T47D (cell line): ENCODE data around the gene NHLH1.
"Not testable (repeated sequence)": the region's sequence is repeated elsewhere in the genome, so short reads cannot be mapped to it uniquely, and the experiment has no call there.

Experiments used
- DNase-seq, 2 experiments: peaks; one replicate each; pipeline versions ENCODE4 v3.0.0 to v3.0.0-alpha.2; 2011 to 2012; ENCODE audit warnings: low read depth in 1 of 2, low spot score in 1 of 2
- JUND ChIP-seq: IDR thresholded peaks from 2 replicates; pipeline ENCODE4 v1.6.1; 2012; ENCODE audit warnings: low read depth
- in situ Hi-C: cut with HindIII; loops from 2 replicates; pipeline ENCODE4 v1.10.0; 2016; ENCODE audit warnings: low sequenced_read_pairs, low pct_unique_long_range_greater_than_20kb

NHLH1 gene

GRCh38 chr1:160375788-160376524, 9.1 kb downstream of the NHLH1 start:
- TF ChIP-seq JUND: no peak
- in situ Hi-C loops: no loop called here
- DNase-seq: no peak

GRCh38 chr1:160376525-160377131, 9.8 kb downstream of the NHLH1 start:
- no peak for TF ChIP-seq JUND
- DNase-seq: peak; percentile 58 to 73
- in situ Hi-C loops: no loop called here

GRCh38 chr1:160377585-160378206, 10.8 kb downstream of the NHLH1 start:
- DNase-seq: no peak
- in situ Hi-C loops: no loop called here
- TF ChIP-seq JUND: no peak

DNA sequence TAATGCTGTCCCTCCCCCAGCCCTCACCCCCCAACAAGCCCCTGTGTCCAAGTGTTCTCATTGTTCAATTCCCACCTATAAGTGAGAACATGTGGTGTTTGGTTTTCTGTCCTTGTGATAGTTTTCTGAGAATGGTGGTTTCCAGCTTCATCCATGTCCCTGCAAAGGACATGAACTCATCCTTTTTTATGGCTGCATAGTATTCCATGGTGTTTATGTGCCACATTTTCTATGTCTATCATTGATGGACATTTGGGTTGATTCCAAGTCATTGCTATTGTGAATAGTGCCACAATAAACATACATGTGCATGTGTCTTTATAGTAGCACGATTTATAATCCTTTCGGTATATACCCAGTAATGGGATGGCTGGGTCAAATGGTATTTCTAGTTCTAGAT, 17.9 kb downstream of the NHLH1 start:
- in situ Hi-C loops, DNase-seq: not testable (repeated sequence)

- in situ Hi-C loops, DNase-seq: not testable (repeated sequence)
These were observed 21.5 kb downstream of the NHLH1 start for GRCh38 chr1:160388406-160388805.

- in situ Hi-C loops: no loop called here
- no peak for DNase-seq
- TF ChIP-seq JUND: no peak
These were observed 27.8 kb downstream of the NHLH1 start for GRCh38 chr1:160394673-160395072.

DNA sequence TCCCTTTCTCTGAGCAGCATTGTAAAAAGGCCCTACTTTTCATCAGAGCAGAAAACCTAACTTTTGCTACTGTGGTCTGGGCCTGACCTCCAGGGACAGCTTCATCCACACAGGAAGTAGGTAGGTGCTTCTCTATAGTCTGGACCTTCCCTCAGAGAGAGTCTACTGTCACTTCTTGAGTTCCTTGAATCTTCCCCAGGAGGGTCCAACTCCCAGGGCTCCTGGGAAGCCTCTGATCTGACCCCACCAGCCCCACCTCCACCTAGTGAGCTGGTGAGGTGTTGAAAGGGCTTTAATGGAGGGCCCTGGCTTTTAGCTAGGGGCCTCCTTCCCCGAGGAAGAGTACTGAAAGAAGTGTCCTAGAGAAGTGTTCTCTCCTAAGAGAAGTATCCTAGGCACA, 30.8 kb downstream of the NHLH1 start:
- no peak for DNase-seq
- in situ Hi-C loops: no loop called here
- no peak for TF ChIP-seq JUND

- no peak for DNase-seq
These were observed 32.0 kb downstream of the NHLH1 start for GRCh38 chr1:160398823-160399222.

GRCh38 chr1:160399544-160400222, 32.8 kb downstream of the NHLH1 start:
- no peak for DNase-seq
- in situ Hi-C loops: no loop called here
- no peak for TF ChIP-seq JUND

More at GRCh38 chr1:160398823-160399222, 32.0 kb downstream of the NHLH1 start:
- no peak for TF ChIP-seq JUND
- in situ Hi-C loops: no loop called here

DNA sequence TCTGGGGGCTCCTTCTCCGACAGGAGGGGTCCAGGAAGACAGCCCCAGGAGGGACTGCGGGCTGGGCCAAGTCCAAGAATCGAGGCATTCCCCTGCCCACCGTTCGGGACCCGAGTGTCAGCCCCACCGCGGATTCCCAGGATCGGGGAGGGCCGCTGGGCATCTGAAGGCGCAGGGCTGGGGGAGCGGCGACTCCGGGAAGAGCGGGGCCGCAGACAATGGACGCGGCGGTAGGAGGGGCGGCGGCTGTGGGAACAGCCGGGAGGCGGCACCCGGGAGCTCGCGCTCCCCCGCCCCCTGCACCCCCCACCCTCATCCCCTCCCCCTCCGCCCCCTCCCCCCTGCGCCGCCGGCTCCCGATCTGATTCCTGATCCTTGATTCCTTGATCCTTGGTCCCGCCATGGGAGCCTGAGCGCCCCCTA, 33.4 kb downstream of the NHLH1 start, which contains the start of gene VANGL2:
Gene VANGL2, plus strand, starts transcription at position 342 of the 423 bp plus-strand sequence. CDS start 15,274 bp downstream, outside the sequence.
- in situ Hi-C loops: no loop called here
- no peak for TF ChIP-seq JUND
- peak in 1 of 2 experiments; percentile 34 for DNase-seq

- no peak for TF ChIP-seq JUND
- in situ Hi-C loops: no loop called here
- DNase-seq: no peak
These were observed 34.0 kb downstream of the NHLH1 start for GRCh38 chr1:160400646-160401486.

GRCh38 chr1:160401487-160401805, 34.6 kb downstream of the NHLH1 start:
- in situ Hi-C loops: no loop called here
- TF ChIP-seq JUND: no peak
- no peak for DNase-seq
